Endometrium (tissue), 2 donors: ENCODE measurements around the gene USP48.
"Not testable (repeated sequence)": the region's sequence is repeated elsewhere in the genome, so short reads cannot be mapped to it uniquely, and the experiment has no call there.

Experiments used
- FAIRE-seq: peaks from 2 replicates; lab custom pipeline; 2012; peaks lifted over from hg19 to GRCh38; lab: Jason Lieb, UNC
- donor health status: control.
- donor health status: control.

Gene USP48

DNA sequence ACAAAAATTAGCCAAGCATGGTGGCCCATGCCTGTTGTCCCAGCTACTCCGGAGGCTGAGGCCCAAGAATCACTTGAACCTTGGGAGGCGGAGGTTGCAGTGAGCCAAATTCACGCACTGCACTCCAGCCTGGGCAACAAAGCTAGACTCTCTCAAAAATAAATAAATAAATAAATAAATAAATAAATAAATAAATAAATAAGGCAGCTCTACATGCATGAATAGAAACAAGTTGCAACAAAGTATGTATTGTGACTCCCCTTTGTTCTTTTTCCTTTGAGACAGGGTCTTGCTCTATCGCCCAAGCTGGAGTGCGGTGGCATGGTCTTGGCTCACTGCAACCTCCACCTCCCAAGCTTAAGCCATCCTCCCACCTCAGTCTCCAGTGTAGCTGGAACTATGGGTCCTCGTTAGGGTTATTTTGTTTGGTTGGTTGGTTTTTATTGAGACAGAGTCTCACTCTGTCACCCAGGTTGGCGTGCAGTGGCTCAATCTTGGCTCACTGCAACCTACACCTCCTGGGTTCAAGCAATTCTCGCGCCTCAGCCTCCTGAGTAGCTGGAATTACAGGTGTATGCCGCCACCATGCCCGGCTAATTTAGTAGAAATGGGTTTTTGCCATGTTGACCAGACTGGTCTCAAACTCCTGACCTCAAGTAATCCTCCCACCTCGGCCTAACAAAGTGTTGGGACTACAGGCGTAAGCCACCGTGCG lies 8.0 kb downstream of the USP48 start:
- FAIRE-seq, result no peak

DNA sequence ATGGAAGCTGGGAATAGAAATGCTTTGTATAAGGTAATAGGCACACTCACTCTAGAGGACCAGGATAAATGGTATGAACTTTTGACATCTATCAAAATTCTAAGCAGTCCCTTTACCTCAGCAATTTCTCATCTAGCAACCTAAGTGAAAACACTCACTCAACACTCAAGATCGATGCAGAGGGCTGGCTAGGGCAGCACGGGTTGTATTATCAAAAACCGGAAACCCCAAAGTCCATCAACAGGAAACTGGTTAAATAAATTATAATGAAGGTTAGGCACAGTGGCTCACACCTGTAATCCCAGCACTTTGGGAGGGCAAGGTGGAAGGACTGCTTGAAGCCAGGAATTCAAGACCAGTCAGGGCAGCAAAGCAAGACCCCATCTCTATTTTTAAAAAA lies 9.4 kb downstream of the USP48 start:
- FAIRE-seq, result no peak

DNA sequence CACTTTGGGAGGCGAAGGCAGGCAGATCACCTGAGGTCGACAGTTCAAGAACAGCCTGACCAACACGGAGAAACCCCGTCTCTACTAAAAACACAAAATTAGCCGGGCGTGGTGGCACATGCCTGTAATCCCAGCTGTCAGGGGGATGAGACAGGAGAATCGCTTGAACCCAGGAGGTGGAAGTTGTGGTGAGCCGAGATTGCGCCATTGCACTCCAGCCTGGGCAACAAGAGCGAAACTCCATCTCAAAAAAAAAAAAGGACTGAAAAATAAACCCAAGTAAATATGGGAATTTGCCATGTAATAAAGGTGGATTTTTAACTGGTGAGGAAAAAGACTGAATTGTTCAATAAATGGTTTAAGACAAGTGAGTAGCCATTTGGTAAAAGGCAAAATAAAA lies 11.3 kb downstream of the USP48 start:
- not testable (repeated sequence) for FAIRE-seq

DNA sequence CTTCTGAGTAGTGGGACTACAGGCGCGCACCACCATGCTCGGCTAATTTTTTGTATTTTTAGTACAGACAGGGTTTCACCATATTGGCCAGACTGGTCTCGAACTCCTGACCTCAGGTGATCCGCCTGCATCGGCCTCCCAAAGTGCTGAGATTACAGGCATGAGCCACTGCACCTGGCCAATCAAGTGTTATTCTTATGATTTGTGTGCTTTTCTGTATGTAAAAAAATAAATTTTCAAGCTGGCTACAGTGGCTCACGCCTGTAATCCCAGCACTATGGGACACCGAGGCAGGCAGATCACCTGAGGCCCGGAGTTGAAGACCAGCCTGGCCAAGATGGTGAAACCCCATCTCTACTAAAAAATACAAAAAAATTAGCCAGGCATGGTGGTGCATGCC lies 12.3 kb downstream of the USP48 start:
- FAIRE-seq, result not testable (repeated sequence)

DNA sequence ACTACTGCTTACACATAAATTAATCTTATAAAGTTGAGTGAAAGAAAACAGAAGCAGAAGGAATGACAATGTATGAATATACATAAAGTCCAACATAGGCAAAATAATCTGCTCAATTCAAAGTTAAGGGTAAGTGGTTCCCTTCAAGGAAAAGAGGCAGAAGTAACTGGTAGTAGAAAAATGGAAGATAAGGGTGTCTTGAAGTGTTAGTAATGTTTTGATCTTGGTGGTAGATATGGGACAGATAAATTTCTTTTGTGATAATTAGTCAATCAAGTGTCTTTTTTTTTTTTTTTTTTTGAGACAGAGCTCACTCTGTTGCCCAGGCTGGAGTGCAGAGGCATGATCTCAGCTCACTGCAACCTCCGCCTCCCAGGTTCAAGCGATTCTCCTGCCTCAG lies 12.7 kb downstream of the USP48 start:
- FAIRE-seq, result no peak

DNA sequence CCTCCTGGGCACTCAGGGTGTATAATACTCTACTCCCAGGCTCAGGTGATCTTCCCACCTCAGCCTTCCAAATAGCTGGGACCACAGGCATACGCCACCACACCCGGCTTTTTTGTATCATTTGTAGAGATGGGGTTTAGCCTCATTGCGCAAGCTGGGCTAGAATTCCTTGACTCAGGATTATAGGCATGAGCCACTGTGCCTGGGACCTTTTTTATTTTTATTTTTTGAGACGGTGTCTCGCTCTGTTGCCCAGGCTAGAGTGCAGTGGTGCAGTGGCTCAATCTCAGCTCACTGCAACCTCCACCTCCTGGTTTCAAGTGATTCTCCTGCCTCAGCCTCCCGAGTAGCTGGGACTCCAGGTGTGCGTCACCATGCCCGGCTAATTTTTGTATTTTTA lies 15.8 kb downstream of the USP48 start:
- not testable (repeated sequence) for FAIRE-seq

DNA sequence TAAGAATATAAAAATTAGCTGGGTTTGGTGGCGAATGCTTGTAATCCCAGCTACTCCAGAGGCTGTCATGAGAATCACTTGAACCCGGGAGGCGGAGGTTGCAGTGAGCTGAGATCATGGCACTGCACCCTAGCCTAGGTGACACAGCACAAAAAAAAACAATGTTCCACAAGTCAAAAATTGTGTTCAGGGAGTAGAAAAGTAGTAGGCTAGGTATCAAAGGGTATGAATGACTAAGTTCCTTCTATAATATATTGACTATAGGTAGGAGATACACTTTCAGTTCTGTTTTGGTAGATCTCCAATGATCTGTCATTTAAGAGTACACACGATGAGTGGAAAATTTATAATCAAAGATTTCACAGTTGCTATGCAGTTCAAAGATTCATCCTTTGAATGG lies 16.7 kb downstream of the USP48 start:
- FAIRE-seq, result no peak

DNA sequence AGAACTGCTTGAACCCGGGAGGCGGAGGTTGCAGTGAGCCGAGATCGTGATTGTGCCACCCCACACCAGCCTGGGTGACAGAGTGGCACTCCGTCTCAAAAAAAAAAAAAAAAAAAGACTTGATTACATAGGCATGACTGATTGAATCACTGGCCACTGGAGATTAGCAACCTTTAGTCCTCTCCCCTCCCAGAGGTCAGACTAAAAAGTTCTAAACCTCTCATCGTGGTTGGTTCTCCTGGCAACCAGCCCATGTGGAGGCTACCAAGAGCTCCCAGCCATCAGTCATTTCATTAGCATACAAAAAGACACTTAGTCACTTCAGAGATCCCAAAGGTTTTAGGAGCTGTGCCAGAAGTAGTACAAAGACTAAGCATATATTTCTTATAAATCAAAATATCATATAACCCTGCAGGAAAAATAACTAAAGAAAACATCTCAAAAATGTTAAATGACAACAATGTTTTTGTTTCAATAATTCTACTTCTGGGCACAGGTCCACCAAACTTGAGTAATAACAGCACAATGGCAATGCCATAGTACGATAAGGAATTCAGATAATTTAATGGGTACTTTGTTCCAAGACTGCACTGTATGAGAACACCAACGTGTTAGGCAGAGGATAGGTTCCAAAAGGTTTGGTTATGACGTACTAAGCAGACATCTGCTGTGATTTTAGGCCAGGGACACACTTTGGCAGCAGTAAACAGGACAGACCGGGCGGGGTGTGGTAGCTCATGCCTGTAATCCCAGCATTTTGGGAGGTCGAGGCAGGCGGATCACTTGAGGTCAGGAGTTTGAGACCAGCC lies 18.1 kb downstream of the USP48 start:
- FAIRE-seq, result peak; percentile 12

DNA sequence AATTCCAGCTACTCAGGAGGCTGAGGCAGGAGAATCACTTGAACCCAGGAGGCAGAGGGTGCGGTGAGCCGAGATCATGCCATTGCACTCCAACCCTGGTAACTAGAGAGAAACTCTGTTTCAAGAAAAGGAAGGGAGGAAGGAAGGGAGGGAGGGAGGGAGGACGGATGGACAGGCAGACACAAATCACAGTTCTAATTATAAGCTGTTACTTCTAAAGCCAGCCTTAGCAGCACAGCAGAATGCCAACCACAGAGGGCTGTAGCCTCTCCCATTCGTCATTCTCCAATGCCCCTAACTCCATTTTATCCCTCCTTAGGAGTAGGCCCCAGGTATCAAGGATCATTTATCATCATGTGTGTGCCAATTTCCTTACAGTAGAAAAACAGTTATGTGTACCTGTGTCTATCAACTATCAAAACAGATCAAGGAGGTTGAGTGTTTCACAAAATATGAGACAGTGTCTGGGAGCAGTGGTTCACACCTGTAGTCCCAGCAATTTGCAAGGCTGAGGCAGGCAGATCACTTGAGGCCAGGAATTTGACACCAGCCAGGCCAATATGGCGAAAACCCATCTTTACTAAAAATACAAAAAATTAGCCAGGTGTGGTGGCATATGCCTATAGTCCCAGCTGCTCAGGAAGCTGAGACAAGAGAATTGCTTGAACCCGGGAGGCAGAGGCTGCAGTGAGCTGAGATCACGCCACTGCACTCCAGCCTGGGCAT lies 19.1 kb downstream of the USP48 start:
- FAIRE-seq, result no peak

DNA sequence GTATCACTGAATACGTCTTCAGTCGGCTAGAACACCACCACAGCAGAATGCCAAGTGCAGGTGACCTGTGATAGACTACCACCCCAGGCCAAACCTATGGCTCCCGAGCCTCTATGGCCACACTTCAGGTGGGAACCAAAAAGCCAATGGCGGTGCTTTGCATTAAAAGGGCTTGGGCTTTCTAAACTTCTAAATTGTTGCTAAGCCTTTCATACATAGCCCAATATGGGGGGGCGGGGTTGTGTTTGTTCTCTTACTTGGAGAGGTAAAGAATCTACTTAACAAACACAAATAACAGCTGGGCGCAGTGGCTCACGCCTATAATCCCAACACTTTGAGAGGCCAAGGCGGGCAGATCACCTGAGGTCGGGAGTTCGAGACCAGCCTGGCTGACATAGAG lies 19.7 kb downstream of the USP48 start:
- FAIRE-seq, result no peak

DNA sequence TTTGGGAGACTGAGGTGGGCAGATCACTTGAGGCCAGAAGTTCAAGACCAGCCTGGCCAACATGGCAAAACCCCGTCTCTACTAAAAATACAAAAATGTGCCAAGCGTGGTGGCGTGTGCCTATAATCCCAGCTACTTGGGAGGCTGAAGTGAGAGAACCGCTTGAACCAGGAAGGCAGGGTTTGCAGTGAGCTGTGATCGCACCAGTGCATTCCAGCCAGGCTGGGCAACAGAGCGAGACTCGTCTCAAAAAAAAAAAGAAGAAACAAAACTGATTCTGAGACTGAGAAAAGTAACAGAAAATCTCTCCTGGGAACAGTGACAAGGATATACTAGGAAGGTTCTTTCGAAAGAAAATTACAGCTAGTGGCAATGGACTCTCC lies 20.9 kb downstream of the USP48 start:
- no peak for FAIRE-seq

DNA sequence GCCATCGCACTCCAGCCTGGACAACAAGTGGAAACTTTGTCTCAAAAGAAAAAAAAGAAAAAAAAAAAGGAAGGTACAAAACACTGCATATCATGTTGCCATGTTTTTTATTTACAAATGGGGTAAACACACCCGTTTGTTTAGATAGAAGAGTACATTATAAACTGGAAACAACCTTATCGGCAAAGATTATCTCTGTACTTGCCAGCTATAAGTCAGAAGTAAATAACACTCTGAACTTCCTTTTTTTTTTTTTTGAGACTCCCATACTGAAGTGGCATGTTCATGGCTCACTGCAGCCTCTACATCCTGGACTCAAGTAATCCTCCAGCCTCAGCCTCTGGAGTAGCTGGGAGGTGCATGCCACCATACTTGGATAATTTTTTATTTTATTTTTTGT lies 21.9 kb downstream of the USP48 start:
- no peak for FAIRE-seq

DNA sequence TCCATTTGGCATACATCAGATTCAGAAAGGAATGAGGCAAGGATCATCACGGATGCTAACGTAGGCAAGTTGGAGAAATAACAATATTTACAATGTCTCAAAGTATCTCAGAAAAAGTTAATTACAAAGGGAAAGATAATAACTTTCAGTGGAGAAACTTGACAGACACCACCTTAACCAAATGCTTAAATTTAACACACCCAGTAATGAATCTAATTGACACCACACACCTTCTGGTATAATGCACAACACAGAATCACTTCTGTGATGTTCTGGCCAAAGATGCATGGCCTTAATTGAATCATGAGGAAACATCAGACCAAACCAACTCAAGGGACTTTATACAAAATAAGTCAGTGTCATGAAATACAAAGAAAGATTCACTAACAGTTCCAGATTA lies 23.1 kb downstream of the USP48 start:
- FAIRE-seq, result no peak

DNA sequence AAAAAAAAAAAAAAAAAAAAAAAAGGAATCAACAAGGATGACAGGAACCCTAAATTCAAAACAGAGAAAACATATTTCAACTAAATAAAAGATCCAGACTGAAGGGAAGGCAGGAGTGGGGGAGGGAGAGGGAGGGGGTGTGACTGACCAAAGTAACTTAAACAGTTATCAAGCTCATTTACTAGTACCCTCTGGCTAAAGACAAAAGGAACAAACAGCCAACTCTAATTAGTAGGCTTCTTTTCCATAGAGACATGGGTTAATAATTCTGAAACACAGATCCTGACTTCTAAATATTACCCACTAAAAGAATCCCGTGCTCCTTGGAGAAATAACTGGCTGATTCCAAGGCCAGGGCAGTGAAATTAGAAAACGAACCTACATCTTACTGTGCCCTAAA lies 23.8 kb downstream of the USP48 start:
- no peak for FAIRE-seq

DNA sequence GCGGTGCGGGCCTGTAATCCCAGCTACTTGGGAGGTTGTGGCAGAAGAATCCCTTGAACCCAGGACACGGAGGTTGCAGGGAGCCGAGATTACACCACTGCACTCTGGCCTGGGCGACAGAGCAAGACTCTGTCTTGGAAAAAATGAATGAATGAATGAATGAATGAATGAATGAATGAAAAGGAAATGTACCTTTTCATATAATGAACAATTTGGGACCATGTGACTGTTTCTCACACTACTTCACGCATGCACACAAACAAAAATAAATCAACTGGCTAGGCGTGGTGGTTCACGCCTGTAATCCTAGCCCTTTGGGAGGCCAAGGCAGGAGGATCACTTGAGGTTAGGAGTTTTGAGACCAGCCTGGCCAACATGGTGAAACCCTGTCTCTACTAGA lies 24.3 kb downstream of the USP48 start:
- no peak for FAIRE-seq

DNA sequence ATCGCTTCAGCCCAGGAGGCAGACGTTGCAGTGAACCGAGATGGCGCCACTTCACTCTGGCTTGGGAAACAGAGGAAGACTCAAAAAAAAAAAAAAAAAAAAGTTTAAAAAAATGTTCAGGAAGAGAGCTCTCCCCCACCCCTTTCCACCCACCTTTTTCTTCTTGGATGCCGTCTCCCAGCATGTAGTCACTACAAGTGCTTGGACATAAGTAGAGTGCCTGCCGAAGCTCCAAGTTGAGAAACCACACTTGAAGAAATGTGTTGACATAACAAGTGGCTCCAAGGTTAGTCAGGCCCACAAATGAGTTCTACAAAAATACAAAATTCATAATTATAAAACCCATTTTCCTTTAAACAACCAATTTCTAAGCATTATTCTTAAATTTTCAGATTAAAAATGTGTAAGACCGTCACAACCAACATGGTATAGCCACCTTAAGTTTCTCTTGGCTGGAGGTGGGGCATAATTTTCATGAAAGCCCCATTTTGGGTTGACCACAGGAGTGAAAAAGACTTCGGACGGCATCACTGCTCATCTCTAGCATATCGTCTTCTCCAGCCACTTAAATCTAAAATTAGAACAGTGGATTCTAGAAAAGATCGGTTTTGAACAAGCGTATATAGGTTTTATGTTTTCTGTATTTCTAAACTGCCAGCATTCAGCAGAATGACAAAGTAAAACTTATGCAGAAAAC lies 26.4 kb downstream of the USP48 start:
- no peak for FAIRE-seq

DNA sequence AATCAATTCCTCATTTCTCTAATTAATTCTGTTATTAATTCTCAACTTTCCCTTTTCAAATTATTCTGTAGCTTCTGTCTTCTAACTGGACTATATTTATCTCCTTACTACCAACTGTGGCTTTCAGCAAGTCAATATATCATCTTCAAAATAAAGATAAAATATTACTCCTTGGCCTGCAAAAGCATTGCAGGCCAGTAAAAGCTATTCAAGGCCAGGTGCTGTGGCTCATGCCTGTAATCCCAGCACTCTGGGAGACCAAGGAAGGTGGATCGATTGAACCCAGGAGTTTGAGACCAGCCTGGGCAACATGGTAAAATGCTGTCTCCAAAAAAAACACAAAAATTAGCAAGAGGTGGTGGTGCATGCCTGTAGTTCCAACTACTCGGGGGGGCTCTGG lies 27.9 kb downstream of the USP48 start:
- no peak for FAIRE-seq

DNA sequence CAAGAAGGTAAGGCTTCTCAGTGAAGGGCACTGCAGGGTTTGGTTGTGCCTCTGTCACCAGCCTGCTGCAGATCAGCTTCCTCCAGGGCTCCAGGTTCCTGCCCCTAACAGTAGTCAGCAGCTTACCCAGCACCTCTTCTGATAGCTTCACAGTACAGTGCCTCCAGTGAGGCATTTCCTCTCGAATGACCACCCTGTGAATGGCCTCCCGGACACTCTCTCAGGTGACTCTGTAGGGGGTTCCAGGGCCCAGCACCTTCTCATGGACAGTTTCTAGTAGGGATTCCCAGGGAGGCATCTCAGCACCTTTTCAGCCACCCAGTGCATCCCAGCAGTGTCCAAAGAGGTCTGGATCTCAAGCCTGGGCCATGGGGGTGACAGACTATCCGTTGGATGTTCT lies 28.4 kb downstream of the USP48 start:
- no peak for FAIRE-seq

DNA sequence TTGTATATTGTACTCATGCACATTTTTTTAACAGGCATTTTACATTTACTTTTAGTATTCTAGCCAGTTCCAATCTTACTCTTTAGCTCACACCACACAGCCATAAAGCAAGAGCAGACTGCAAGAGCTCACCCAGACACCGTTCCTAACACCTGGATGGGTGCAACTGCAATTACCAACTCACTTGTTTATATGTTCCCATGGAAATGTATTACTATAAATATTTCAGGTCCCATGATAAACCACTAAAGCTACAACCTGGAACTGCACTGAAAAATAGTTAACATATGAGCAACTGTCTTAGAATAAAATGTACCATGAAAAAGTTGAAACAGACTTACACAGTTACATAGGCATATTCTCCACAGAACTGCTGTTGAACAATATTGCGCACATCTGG lies 30.8 kb downstream of the USP48 start:
- no peak for FAIRE-seq

DNA sequence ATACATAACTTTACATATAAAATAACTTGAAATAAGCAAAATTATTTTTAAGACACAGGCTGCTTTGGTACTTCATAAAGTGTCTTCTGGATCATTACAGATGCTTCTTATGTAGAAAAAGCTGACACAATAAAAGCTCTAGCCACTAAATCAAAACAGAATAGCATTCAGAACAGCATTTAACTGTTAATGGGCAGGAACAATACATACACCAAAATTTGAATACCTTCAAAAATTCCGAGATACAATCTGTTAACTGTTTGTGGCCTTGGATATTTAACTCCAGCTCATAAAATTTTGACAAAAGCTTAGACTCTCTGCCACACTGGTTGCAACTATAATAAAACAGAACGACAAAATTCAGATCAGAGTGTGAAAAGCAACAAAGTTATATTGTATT lies 31.7 kb downstream of the USP48 start:
- FAIRE-seq, result no peak

DNA sequence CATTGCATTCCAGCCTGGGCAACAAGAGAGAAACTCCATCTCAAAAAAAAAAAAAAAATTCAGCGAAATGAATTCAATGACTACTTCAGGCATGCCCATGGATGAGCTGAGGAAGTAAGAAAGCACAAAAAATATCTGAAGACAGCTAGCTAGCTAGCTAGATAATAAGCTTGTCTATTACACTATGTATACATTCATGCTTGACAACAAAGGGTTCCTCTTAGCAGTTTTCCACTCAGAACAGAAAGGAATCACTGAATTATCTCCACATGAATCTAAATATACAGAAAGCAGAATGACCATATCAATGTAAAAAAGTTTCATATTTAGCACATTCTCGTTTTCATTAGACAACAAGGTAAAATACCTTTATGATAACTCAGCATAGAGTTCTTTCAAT lies 32.1 kb downstream of the USP48 start:
- no peak for FAIRE-seq

DNA sequence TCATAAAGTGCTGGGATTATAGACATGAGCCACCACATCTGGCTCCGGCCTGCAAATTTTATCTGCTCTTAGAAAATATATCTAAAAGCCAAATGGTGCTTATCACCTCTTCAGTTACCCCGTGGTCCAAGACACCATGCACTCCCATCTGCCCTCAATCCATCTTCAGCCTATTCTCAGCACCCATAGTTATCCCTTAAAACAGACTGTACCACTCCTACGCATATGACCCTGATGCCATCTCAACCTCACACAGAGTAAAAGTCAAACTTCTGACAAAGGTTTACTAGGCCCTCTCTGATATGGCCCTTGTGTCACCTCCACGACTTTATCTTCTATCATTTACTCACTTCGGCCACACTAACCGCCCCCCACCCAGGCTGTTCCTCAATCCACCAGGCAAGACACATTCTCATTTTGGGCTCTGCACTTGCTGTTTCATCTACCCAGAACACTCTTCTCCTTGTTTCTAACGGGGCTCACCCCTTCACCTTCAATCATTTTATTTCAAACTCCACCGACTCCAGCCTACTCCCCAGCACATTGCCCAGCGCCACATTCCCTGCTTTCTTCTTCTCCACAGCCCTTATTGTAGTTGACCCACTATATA lies 33.0 kb downstream of the USP48 start:
- FAIRE-seq, result no peak
